Renal cortical epithelial cell (primary cell): ENCODE results near the gene SMIM20. TPM values are rescaled to one million over a fixed set of nuclear protein-coding genes. Genes with fewer than 3 reads are reported as not detected.
A peak's percentile ranks its signal among the peaks of the same experiment; 100 is the strongest.
"Not testable (repeated sequence)": the region's sequence is repeated elsewhere in the genome, so short reads cannot be mapped to it uniquely, and the experiment has no call there.

ENCODE experiments used
- DNase-seq: peaks from one replicate; pipeline ENCODE4 v3.0.0-alpha.2; 2011; ENCODE audit warnings: low read depth
- total RNA-seq: library from RNA; depleted of rRNA; stranded (reverse); fragments of >200 nt; gene quantifications from 2 replicates; pipeline ENCODE4 v1.2.3, GENCODE V29; 2014

SMIM20 gene
- 28.3 and 39.2 TPM in 2 replicates for total RNA-seq

GRCh38 chr4:25913851-25914669, at the start of gene SMIM20:
SMIM20 (plus strand) TSS chr4:25914220; CDS start chr4:25914314, 94 bp downstream.
- DNase-seq = peak; percentile 66

- peak; percentile 93 for DNase-seq
Observed at GRCh38 chr4:25865586-25865985, 48.4 kb upstream of the SMIM20 start.

DNA sequence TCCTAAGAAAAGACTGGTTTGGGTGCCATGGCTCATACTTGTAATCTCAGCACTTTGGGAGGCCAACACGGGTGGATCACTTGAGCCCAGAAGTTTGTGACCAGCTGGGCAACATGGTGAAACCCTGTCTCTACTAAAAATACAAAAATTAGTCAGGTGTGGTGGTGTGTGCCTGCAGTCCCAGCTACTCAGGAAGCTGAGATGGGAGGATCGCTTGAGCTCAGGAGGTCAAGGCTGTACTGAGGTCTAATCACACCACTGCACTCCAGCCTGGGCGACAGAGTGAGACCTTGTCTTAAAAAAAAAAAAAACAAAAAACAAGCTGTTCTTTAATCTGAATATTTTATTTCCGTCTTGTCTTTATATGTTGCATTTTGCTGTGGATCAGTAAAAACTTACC, 47.6 kb upstream of the SMIM20 start:
- not testable (repeated sequence) for DNase-seq

DNA sequence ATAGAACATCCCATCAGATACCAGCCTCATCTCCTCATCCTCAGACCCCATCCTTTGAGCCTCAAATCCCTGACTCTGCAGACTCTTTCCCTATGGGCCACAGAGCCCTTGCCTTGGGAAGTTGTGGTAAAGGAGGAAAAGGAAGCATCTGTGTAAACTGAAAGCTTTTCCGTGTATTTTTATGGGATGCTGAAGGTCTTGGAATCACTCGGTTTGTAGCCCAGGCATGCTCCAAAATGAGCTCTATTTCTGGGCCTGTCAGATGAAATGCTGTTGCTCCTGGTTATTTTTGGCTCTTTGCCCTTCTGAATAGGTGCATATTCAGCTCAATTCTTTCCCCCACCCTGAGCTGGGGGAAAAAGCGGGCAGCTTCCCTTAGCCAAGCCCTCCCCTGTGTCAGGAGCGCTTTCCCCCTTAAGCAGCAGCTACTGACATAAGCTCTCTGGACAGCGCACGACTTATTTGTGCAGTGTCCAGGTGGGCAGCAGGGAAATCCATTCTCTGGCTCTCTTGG, 46.2 kb upstream of the SMIM20 start:
- no peak for DNase-seq

- DNase-seq = no peak
Observed at GRCh38 chr4:25870081-25870480, 43.9 kb upstream of the SMIM20 start.

GRCh38 chr4:25872851-25873631, 41.0 kb upstream of the SMIM20 start:
- DNase-seq = no peak

- DNase-seq = no peak
Observed at GRCh38 chr4:25873632-25874129, 40.3 kb upstream of the SMIM20 start.

GRCh38 chr4:25874655-25875054, 39.4 kb upstream of the SMIM20 start:
- DNase-seq = no peak

- no peak for DNase-seq
Observed at GRCh38 chr4:25875281-25875745, 38.7 kb upstream of the SMIM20 start.

GRCh38 chr4:25878676-25879075, 35.3 kb upstream of the SMIM20 start:
- no peak for DNase-seq

GRCh38 chr4:25879091-25879584, 34.9 kb upstream of the SMIM20 start:
- DNase-seq = no peak

DNA sequence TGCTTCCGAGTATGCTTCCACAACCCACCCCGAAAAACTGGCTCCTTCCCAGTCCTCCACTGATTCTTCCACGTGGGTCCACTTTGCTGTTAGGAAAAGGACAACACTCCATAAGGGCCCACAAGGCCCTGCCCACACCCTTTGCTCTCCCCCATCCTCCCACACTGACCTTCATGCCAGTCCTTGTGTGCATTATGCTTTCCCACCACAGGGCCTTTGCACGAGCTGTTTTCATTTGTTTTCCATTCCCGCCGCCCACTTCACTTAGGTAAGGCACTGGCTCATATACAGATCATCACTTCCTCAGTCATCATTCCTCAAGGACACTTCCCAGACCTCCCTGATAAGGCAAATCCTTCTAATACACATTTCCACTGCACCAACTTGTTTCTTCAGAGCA, 34.4 kb upstream of the SMIM20 start:
- no peak for DNase-seq

GRCh38 chr4:25879991-25880651, 33.9 kb upstream of the SMIM20 start:
- no peak for DNase-seq

GRCh38 chr4:25881193-25881592, 32.8 kb upstream of the SMIM20 start:
- no peak for DNase-seq

GRCh38 chr4:25882226-25882625, 31.8 kb upstream of the SMIM20 start:
- DNase-seq = peak; percentile 27

- DNase-seq = peak; percentile 34
Observed at GRCh38 chr4:25883565-25883964, 30.5 kb upstream of the SMIM20 start.

GRCh38 chr4:25884031-25884782, 29.8 kb upstream of the SMIM20 start:
- DNase-seq = peak; percentile 92

DNA sequence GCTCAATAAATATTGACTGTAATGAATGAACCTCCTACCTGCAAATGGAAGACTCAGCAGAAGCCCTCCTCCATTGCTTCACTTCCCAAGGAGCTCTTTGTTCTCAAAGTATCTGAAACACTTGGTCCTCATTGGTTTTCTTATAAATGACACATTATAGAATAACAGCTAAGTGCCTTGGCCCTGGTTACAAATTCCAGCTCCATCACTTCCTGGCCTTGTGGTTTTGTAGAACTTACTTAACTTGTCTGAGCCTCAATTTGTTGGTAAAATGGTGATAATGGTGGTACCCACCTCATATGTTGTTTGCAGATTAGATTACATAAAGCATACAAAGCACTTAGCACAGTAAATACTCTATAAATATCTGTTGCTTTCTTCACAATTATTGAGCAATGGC, 25.2 kb upstream of the SMIM20 start:
- DNase-seq = peak; percentile 23

DNA sequence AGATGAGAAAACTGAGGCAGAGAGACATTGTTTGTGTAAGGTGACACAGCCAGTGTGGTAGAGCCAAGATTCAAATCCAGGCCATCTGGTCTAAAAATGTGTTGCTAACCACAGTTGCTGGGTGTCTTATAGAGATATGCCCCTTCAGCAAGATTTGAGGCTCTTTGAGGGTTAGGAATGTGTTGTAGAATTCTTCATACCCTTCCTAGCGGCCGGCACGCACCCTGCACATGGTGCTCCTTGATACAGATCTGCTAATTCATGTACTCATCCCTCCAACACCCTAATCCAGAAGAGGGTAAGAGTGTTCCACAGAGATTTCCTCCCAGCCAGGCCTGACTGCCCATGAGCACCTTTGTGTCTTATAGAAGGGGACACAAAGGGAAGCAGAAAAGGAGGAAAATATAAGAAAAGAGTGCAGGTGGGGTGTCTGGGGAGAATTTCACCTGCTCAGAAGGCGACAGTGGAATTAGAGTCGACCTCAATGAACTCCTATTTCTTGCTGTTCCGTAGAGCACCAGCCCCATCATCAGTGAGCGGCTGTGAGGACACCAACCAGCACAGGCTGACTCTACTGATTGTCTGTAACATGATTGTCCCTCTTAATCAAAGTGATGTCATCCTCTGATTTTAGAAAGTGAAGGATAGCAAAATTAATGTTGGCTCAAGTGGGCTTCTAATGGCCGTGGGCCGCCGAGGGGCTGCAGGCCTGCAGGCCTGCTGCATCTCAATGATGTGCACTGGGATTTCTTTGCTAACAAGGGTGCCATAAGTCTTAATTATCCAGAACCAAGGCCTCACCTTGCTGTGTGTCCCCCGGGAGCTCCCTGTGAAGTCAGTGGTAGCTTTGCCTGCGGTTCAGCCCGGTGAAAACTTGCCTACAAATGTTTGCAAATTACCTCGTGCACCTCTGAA, 24.2 kb upstream of the SMIM20 start:
- no peak for DNase-seq
